Cerebellar cortex (tissue), 1 donor: ENCODE measurements around the gene LRRC3B.

Experiments used
- DNase-seq: peaks from one replicate; pipeline ENCODE4 v3.0.0-alpha.2; 2015; ENCODE audit warnings: low spot score

LRRC3B gene

DNA sequence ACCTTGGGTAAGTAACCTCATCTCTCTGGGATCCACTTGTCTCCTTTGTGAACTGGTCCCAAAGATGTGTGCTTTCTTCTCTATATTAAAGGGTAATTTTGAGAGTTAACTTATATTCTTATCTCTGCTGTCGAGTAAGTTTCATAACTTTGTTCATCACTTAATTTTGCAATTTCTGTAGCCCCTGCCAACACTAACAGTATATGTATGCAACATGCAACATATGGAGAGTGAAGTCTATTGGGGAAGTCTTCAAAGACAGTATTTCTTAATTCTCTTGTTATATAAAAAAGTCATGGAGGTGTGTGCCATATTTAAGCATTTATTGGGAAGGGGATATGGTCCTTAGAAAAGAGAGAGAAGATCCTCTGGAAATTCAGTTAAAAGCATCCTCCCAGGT lies 85.9 kb downstream of the LRRC3B start:
- no peak for DNase-seq

DNA sequence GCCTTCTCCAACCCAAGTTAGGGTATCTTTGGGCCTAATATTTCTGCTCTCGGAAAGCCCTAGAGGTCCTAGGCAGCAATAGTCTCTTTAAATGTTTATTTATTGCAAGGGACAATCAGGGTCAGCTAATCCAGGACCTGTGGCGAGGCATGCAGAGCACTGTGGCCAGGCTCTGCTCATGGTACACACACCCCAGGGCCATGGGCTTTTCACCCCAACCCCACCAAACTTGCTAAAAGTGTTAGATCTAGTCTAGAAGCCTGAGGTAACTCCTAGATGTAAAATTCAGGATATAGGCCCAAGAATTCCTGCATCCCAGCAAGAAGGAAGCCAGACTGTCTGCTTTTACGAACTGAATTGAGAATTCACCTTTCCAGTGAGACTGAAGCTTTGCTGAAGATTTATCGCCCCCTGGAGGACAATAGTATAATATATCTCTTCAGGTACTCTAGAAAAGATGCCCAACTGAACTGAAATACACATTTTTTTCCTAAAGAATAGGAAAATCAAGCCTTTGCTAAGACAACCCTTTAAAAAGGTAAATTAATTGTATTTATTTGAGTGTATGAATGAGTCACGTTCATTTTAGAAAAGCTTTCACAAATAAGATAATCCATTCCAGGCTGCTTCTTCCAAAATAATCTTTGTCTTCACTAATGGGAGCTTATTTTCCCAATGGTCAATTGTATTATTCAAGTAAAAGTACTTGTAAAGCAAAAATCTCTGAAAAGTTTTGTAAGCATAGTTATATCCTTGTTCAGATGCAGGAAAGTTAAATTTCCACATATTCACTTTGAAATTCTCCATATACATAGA lies 89.8 kb downstream of the LRRC3B start:
- DNase-seq = peak; percentile 89

DNA sequence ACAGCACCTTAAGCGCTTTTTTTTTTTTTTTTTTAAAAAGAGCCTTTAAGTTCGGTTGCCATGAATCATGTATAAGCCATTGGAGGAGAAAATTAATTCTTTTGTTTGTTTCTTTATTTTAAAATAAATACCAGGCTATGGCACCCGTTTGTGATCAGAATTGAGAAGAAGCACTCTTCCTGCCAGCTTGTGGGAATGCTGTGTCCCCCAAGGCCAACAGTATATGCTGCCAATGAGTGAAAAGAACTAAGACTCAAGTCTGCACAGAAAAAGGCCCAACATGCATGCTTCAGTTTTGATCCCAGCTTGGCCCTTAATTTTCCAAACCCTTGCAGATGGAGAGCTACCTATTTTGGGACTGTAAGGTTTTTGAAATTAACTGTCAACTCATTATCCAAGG lies 90.5 kb downstream of the LRRC3B start:
- no peak for DNase-seq

DNA sequence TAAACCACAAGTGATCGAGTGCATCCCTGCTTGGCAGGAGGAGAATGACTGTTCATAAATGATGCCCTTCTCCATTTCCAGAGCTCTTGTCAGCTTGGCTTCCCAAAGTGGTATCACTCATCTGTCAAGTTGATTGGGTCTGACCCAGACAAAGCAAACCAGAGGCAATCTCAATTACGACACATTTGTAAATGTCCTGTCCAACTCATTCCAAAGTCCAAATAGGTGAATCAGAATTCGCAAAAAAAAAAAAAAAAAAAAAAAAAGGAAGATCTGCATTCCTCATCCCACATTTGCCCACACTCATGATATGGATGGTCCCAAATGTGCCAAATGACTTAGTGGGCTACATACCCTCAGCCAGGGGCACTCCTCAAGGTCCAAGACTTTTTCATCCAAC lies 91.9 kb downstream of the LRRC3B start:
- DNase-seq = no peak

DNA sequence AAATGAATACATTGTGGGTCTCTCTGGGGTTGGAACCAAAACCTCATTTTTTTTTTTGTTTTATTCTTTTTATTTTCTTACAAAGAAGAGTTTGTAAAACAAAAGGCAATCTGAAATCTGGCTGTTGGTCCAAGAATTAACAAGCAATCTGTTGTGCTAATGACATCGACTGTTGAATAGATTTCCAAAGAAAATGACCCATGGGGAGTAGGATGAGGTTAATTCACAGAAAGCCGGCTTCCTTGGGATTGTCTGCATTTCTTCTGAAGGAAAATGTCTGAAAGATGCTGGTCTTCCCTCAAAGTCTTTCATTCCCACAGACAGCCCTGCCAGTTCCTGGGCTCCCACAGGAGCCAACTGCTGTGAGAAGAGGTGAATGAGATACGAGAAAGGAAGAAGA lies 92.9 kb downstream of the LRRC3B start:
- DNase-seq = no peak

DNA sequence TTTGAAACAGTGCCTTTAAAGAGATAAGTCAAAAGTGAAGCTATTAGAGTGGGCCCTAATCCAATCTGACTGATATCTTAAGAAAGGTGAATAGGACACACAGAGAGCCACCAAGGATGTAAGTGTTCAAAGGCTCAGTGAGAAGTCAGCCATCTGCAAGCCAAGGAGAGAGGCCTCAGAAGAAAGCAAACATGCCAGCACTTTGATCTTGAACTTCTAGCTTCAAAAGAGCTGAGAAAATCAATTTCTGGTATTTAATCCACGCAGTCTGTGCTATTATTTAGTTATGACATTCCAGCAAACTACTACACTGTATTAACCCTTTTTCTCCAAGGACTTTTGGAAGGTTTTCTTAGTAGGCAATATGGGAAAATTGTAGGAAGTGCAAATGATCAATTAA lies 95.7 kb downstream of the LRRC3B start:
- no peak for DNase-seq

DNA sequence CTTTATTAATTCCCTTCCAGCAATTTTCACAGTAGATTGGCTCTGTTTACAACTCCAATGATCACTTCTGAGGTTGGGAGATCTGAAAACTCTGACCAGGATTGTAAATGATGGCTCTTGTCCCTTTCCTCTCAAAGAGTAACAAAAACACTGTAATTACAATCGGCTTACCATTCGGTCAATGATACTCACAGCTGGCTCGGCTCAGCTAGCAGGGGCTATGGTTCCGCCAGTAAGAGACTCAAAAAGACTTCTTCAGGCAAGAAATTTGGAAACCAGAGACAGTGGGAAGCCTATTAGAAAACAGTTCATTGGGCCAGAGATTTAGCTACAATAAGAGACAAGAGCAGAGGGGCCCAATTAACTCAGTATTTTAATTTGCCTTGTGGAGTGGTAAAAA lies 96.6 kb downstream of the LRRC3B start:
- DNase-seq = no peak

DNA sequence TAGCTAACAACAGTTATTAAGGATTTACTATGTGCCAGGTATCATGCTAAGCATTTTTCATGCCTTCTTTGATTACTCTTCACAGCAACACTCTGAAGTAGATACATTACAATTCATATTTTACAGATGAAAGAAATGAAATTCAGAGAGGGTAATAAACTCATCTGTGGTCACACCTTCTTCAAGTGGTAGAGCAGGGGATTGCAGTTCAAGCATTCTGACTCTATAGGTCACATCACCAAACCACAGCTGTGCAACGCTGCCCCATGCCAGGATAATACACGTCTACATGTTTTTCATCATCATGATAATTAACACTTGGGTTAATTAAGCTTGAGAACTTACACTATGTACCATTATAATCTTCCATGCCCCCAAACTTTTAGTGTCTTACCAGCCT lies 98.5 kb downstream of the LRRC3B start:
- DNase-seq = no peak

DNA sequence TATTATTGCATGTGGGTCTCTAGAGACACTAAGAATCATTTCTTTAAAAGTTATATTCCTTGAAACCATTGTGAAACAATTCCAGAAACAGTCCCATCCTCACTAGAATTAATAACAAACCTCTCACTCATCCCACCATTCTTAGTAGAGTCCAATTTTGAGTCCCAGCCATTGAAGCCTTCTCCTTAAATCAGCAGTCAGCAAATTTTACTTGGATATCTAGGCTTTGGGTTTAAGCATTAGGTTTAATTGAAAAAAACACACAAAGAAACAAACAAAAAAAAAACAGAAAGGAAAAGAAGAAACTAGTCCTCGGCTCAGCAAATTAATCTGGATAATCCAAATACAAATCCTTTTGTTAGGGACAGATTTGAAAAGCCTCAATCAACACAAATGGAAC lies 109.3 kb downstream of the LRRC3B start:
- no peak for DNase-seq

DNA sequence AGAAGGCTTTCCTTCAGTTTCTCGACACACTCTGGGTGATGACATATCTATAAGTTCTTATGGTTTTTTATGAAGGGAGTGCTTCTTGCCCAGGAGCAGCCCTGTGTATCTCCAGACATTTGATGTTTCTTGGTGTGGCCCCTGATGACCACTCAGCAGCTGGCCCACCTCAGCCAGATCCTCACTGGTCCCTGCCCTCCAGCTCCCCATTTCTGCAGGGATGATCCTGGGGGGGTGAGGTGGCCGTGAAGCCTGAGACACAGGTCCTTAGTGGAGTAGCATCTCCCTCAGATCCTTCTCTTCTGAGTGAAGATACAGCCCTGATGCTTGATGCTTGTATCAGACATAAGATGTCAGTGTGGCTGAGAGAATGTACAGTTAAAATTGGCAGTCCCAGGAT lies 127.7 kb downstream of the LRRC3B start:
- DNase-seq = no peak

DNA sequence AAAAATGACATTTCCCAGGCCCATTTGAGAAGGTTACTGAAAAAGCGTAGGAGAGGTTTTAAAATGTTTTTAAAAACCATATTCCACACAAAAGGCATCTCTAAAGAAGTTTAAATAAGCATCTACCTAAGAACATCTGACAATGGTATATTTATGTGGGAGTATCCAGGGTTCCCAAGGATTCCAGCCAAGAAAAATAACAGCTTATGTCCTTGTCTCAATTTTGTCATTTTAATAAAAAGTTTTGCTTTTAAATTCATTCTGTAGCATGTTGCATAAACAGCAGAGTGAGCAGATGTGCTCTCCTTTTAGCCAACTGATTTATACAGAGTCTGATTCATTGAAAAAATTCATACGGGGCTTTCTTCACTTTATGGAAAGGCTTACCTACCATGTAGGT lies 129.9 kb downstream of the LRRC3B start:
- no peak for DNase-seq

DNA sequence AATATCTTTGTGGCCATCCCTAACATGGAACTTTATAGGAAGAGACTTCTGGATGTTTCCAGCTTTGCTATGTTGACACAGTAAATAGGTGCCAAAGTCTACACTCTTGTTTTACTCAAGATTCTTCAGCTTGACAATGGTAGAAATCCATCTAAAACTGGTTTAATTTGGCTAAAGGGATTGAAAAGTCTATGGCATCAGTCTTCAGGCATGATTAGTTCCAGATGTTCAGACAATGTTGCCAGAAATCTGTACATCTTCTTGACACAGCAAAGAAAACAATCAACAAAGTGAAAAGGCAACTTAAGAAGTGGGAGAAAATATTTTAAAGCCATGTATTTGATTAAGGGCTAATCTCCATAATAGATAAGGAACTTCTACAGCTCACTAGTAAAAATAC lies 130.5 kb downstream of the LRRC3B start:
- DNase-seq = no peak

DNA sequence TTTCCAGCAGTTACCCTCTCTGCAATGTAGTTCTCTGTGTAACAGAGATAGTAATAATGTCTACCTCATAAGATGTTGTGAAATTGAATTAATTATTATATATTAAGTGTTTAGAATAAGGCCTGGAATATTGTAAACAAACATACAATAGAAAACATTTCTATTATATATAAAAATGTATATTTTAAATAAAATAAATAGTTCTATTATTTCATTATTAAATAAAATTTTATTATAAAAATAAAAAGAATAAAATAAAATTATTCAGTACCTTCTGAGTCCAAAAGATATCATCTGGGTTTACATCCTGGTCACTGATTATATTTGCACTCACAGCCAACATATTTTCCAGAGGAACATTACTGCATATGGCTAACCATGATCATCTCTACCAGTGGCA lies 135.4 kb downstream of the LRRC3B start:
- no peak for DNase-seq
